Measurements from ENCODE around the gene NAA15.
"Not testable (repeated sequence)": the region's sequence is repeated elsewhere in the genome, so short reads cannot be mapped to it uniquely, and the experiment has no call there.

NAA15 gene

DNA sequence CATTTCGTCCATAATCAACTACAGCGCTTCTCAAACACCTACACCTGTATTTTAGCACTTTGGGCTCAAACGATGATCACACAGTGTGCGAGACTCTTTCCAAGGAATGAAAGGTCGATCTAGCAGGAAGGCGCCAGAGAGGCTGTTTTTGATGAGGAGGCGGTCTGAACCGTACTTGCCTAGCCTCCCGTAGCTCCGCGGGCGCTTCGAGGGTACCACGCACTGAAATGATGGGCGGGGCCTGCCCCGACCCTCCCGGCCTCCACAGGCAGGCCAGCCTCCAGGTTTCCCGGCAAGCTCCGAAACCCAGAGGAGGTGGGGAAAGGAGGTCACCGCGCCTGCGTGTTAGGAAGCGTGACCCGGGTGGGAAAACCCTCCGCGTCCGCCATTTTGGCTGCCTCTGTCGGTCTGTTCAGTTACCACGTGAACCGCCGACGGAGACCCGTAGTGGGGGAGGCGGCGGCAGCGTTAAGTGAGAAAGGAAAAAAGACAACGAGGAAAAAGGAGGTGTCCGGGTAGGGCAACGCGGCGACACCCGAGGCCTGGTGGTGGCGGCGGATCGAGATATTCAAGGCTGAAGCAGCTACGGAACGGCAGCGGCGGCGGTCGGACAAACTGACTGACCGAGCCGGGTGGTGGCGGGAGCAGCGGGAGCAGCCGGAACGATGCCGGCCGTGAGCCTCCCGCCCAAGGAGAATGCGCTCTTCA lies at the start of gene NAA15:
TSS of gene NAA15 (plus strand) at position 393 of the 708 bp plus-strand sequence. CDS start at position 666, 273 bp downstream.
- peak within 1 kb of the TSS; percentile 98 for H3K4me3 ChIP-seq (ENCODE audit: low read depth, low read length)
- TF ChIP-seq, protein P1, sequence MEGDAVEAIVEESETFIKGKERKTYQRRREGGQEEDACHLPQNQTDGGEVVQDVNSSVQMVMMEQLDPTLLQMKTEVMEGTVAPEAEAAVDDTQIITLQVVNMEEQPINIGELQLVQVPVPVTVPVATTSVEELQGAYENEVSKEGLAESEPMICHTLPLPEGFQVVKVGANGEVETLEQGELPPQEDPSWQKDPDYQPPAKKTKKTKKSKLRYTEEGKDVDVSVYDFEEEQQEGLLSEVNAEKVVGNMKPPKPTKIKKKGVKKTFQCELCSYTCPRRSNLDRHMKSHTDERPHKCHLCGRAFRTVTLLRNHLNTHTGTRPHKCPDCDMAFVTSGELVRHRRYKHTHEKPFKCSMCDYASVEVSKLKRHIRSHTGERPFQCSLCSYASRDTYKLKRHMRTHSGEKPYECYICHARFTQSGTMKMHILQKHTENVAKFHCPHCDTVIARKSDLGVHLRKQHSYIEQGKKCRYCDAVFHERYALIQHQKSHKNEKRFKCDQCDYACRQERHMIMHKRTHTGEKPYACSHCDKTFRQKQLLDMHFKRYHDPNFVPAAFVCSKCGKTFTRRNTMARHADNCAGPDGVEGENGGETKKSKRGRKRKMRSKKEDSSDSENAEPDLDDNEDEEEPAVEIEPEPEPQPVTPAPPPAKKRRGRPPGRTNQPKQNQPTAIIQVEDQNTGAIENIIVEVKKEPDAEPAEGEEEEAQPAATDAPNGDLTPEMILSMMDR (conservative IDR thresholded peaks at IDR 0.05; ENCODE audit: low read depth, low read length): peak; percentile 9
- peak; percentile 98 for DNase-seq (ENCODE audit: low read depth)

DNA sequence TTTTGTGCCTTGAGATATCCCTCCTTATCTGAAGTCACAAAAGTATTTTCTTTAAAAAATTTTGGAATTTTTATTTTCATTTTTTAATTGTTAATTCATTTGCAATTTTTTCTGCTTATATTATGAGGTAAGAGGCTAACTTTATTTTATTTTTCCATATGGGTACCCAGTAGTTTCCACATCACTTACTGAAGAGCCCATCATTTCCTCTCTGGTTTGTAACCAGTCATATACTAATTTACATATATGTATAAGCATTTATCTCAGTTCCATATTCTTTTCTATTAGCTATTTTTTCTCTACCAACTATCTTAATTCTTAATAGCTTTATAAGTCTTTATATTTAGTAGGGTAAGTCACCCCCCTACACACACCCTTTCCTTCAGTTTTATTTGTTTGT lies 48.3 kb upstream of the NAA15 start:
- TF ChIP-seq, protein P1 (conservative IDR thresholded peaks at IDR 0.05; ENCODE audit: low read depth, low read length): no peak
- DNase-seq (ENCODE audit: low read depth): no peak
- no peak overlapping the region for H3K4me3 ChIP-seq (ENCODE audit: low read depth, low read length)

DNA sequence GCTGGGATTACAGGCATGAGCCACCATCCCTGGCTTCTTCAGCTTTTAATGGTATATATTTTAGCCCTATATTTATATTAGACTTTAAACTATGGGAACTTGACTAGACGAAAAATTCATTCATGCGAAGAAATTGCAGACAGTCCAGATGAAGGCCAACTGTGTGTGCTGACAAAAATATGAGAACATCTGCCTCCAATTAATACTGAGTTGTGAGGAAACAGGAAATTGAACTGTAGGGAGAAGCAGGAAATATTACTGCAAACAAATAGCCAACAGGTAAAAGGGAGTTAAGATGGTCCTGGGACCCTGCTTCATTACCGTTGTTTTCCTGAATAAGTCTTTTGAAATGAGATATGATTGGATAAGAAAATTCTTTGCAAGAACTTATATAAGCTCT lies 47.6 kb upstream of the NAA15 start:
- no peak overlapping the region for H3K4me3 ChIP-seq (ENCODE audit: low read depth, low read length)
- peak; percentile 33 for DNase-seq (ENCODE audit: low read depth)
- TF ChIP-seq, protein P1 (conservative IDR thresholded peaks at IDR 0.05; ENCODE audit: low read depth, low read length): no peak

DNA sequence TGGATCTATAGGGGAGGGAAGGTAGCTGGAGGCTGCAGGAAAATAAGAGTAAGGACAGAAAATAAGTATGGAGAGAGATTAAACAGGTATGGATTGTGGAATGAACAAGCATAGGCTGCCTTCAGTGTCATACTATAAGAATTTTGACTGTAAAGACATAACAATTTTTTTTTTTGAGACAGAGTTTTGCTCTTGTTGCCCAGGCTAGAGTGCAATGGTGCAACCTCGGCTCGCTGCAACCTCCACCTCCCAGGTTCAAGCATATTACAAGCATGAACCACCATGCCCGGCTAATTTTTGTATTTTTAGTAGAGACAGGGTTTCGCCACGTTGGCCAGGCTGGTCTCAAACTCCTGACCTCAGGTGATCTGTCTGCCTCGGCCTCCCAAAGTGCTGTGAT lies 45.7 kb upstream of the NAA15 start:
- not testable (repeated sequence) for DNase-seq (ENCODE audit: low read depth); H3K4me3 ChIP-seq (ENCODE audit: low read depth, low read length)

DNA sequence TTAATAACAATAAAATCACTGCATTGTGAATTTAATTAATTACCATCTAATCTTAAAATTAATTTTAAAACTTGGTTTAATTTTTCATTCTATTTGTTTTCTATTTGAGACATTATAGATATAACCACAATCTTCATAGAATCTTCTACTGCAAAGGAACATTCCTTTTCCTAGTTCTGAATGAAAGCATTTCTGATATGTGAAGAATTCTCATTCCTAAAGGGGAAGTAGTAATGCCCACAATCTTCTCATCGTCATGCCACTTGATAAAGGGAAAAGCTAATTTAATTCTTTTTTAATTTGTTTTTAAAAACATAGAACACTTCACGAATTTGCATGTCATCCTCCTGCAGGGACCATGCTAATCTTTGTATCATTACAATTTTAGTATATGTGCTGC lies 45.0 kb upstream of the NAA15 start:
- no peak overlapping the region for H3K4me3 ChIP-seq (ENCODE audit: low read depth, low read length)
- no peak for DNase-seq (ENCODE audit: low read depth)
- TF ChIP-seq, protein P1 (conservative IDR thresholded peaks at IDR 0.05; ENCODE audit: low read depth, low read length): no peak

DNA sequence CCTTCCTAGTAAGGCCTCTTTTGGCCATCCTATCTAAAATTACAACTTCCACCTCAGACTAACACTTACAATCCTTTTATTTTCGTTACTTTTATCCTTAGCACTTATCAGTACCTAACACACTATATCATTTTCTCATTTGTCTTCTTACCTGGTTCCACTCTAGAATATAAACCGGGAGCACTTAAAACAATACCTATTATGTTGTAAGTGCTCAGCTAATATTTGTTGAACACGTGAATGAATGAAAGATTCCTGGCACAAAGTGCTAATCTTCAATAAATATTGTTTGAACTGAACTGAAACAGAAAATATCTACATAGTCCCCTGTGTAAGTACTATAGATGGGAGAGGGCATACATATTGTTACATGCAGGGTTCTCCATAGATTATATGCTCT lies 35.7 kb upstream of the NAA15 start:
- TF ChIP-seq, protein P1 (conservative IDR thresholded peaks at IDR 0.05; ENCODE audit: low read depth, low read length): no peak
- DNase-seq (ENCODE audit: low read depth): no peak
- no peak overlapping the region for H3K4me3 ChIP-seq (ENCODE audit: low read depth, low read length)

DNA sequence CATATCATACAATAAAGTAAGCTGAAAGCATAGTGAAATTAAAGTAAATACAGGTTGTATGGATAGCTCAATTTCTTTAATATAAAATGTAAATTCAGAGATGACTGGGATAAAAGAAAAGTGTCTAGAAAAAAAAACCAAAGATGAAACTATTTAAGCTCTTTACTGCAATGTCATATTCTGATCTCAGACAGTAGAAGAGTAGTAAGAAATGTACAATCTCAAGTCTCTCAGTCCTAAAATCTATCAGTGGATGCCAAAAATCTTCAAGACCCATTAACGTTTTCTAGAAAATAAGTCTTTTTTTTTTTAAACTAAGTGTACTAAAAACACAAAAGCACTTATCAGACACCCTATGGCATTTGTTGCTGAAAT lies 35.1 kb upstream of the NAA15 start:
- no peak for DNase-seq (ENCODE audit: low read depth)
- TF ChIP-seq, protein P1 (conservative IDR thresholded peaks at IDR 0.05; ENCODE audit: low read depth, low read length): no peak
- no peak overlapping the region for H3K4me3 ChIP-seq (ENCODE audit: low read depth, low read length)

All from choroid plexus epithelial cell (primary cell).